Measurements from ENCODE around the gene IL10RB. TPM values are rescaled to one million over a fixed set of nuclear protein-coding genes. Genes with fewer than 3 reads are reported as not detected.
A peak's percentile ranks its signal among the peaks of the same experiment; 100 is the strongest.

Gene IL10RB
- total and polyA plus RNA-seq, 2 of the 13 experiments (the other 11 are each of a cell fraction or from before 2014, with no cell fraction given) = 17.4 to 18.2 TPM

DNA sequence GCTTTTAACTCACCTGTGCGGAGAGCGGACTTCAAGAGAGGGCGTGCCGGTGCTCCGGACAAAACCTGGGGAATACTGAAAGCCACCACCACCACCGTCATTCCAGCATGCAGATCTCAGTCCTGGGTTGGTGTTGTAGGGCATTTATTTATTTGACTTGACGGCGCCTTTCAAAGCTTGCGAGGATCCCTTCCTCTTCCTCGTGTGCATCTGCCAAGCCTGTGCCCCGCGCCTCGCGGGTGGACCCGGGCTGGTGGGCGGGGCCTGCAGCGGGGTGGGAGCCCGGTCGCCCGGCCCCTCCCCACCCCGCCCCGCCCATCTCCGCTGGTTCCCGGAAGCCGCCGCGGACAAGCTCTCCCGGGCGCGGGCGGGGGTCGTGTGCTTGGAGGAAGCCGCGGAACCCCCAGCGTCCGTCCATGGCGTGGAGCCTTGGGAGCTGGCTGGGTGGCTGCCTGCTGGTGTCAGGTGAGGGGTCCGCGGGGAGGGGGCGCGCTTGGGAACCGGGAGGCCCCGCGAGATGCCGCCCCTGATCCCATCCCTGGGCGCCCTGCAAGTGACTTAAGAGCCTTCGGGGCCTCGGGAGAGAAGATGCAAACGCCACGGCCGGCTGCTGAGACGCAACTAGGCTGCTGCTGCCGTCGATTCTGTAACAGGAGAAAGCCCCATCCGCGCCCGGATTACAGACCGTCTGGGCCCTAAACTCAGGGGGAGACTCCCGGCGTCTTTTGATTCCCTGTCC is at the start of gene IL10RB (continued):
- TF ChIP-seq REST (IDR thresholded peaks at IDR 0.05; ENCODE audit: borderline replicate concordance in 1 of 2, low read depth in 1 of 2, low read length in 2 of 2) (no peak), SP5 (CRISPR knock-in tag; IDR thresholded peaks at IDR 0.05; ENCODE audit: borderline replicate concordance, low read depth) (no peak), ZMAT5 (CRISPR knock-in tag; IDR thresholded peaks at IDR 0.05; ENCODE audit: borderline replicate concordance, low read depth) (no peak), PITX1 (CRISPR knock-in tag; IDR thresholded peaks at IDR 0.05) (0 out of 2 replicates have a peak, but pooled peaks have one; percentile 35), CBX5 (CRISPR knock-in tag; IDR thresholded peaks at IDR 0.05; ENCODE audit: borderline replicate concordance) (peak; percentile 11; the same call in 1 of the 2 replicates), TGIF2 (CRISPR knock-in tag; IDR thresholded peaks at IDR 0.05) (no peak), EP300 (IDR thresholded peaks at IDR 0.05; ENCODE audit: low read depth in 2 of 2, low read length in 2 of 2) (no peak), EP300 (CRISPR knock-in tag; IDR thresholded peaks at IDR 0.05; ENCODE audit: borderline replicate concordance) (no peak), PHB2 (IDR thresholded peaks at IDR 0.05; ENCODE audit: partially characterized antibody) (no peak), ZBTB20 (CRISPR knock-in tag; IDR thresholded peaks at IDR 0.05; ENCODE audit: borderline replicate concordance, low read depth) (peak; percentile 63; the same call in 1 of the 2 replicates), ASH2L (IDR thresholded peaks at IDR 0.05; ENCODE audit: insufficient read length, low read depth, low read length) (no peak), GZF1 (CRISPR knock-in tag; IDR thresholded peaks at IDR 0.05) (peak; percentile 30; the same call in 1 of the 2 replicates), FOXJ3 (CRISPR knock-in tag; IDR thresholded peaks at IDR 0.05; ENCODE audit: borderline replicate concordance) (no peak), PAXIP1 (CRISPR knock-in tag; conservative IDR thresholded peaks at IDR 0.05) (no peak), RAD21 (CRISPR knock-in tag; IDR thresholded peaks at IDR 0.05) (no peak), ONECUT2 (CRISPR knock-in tag; IDR thresholded peaks at IDR 0.05) (no peak), ZNF75D (CRISPR knock-in tag; IDR thresholded peaks at IDR 0.05; ENCODE audit: borderline replicate concordance) (no peak), SETDB1 (CRISPR knock-in tag; IDR thresholded peaks at IDR 0.05; ENCODE audit: borderline replicate concordance) (no peak), ZSCAN9 (CRISPR knock-in tag; IDR thresholded peaks at IDR 0.05; ENCODE audit: borderline replicate concordance) (no peak), TBL1XR1 (IDR thresholded peaks at IDR 0.05; ENCODE audit: borderline replicate concordance, low read length, partially characterized antibody) (no peak), HOXA5 (CRISPR knock-in tag; IDR thresholded peaks at IDR 0.05) (no peak), MXI1 (IDR thresholded peaks at IDR 0.05; ENCODE audit: borderline replicate concordance, low read depth, low read length) (peak; percentile 31; the same call in 1 of the 3 replicates), NR1H2 (CRISPR knock-in tag; IDR thresholded peaks at IDR 0.05; ENCODE audit: borderline replicate concordance, low read depth) (no peak)
